Measurements from ENCODE around the gene NRXN3. TPM values are rescaled to one million over a fixed set of nuclear protein-coding genes. Genes with fewer than 3 reads are reported as not detected.

NRXN3 gene
- total and polyA plus RNA-seq, 2 donors (not counting 1 experiment from before 2014, with no cell fraction given) = 0.83 to 34.6 TPM

GRCh38 chr14:79412822-79413221 lies 1242.6 kb downstream of the NRXN3 start:
- no peak overlapping the region for H2AFZ ChIP-seq (ENCODE audit: low read length)
- DNase-seq (ENCODE audit: low read depth in 2 of 2) = no peak
- H3K36me3 ChIP-seq (ENCODE audit: control insufficient read depth, insufficient read depth, low read length) = no peaks in the 10 kb centered on the region
- H4K20me1 ChIP-seq (ENCODE audit: control insufficient read depth, extremely low read depth, insufficient read depth, low read length) = no peaks in the 10 kb centered on the region
- no peak overlapping the region for H3K4me2 ChIP-seq (ENCODE audit: extremely low read depth, insufficient read depth, low read length)
- TF ChIP-seq CTCF (conservative IDR thresholded peaks at IDR 0.05 in 1 of 2, IDR thresholded peaks at IDR 0.05 in 1 of 2; ENCODE audit: low read depth in 1 of 2, low read length in 2 of 2) = no peak
- no peak for TF ChIP-seq EZH2 (IDR thresholded peaks at IDR 0.05; ENCODE audit: low read length, missing control alignments)
- H3K9me3 ChIP-seq (ENCODE audit: control insufficient read depth, insufficient read depth, low read depth, low read length) = no peaks in the 10 kb centered on the region
- H3K79me2 ChIP-seq (ENCODE audit: control insufficient read depth, insufficient read depth, low read length) = no peaks in the 10 kb centered on the region
- no peak overlapping the region for H3K9ac ChIP-seq (ENCODE audit: insufficient read depth, low read length)
- H3K4me3 ChIP-seq (replicated peaks in 1 of 4; ENCODE audit: control extremely low read depth in 1 of 4, insufficient read depth in 1 of 4, low read depth in 3 of 4, low read length in 4 of 4) = no peak overlapping the region
- no peak overlapping the region for H3K27ac ChIP-seq (ENCODE audit: insufficient read depth, low read length)
- H3K27me3 ChIP-seq (ENCODE audit: control insufficient read depth, insufficient read depth, low read length) = no peaks in the 10 kb centered on the region
- no peaks in the 10 kb centered on the region for H3K4me1 ChIP-seq (ENCODE audit: control insufficient read depth, extremely low read depth, insufficient read depth, low read length)

- no peaks in the 10 kb centered on the region for H3K9me3 ChIP-seq (ENCODE audit: control insufficient read depth, insufficient read depth, low read depth, low read length)
- no peak overlapping the region for H3K9ac ChIP-seq (ENCODE audit: insufficient read depth, low read length)
- H3K79me2 ChIP-seq (ENCODE audit: control insufficient read depth, insufficient read depth, low read length) = no peaks in the 10 kb centered on the region
- no peak overlapping the region for H3K4me2 ChIP-seq (ENCODE audit: extremely low read depth, insufficient read depth, low read length)
- H3K27ac ChIP-seq (ENCODE audit: insufficient read depth, low read length) = no peak overlapping the region
- no peaks in the 10 kb centered on the region for H3K27me3 ChIP-seq (ENCODE audit: control insufficient read depth, insufficient read depth, low read length)
- H3K4me1 ChIP-seq (ENCODE audit: control insufficient read depth, extremely low read depth, insufficient read depth, low read length) = no peaks in the 10 kb centered on the region
- no peaks in the 10 kb centered on the region for H3K36me3 ChIP-seq (ENCODE audit: control insufficient read depth, insufficient read depth, low read length)
- no peak overlapping the region for H2AFZ ChIP-seq (ENCODE audit: low read length)
- TF ChIP-seq EZH2 (IDR thresholded peaks at IDR 0.05; ENCODE audit: low read length, missing control alignments) (no peak), CTCF (conservative IDR thresholded peaks at IDR 0.05 in 1 of 2, IDR thresholded peaks at IDR 0.05 in 1 of 2; ENCODE audit: low read depth in 1 of 2, low read length in 2 of 2) (no peak)
- DNase-seq (ENCODE audit: low read depth in 2 of 2) = no peak
- H3K4me3 ChIP-seq (replicated peaks in 1 of 4; ENCODE audit: control extremely low read depth in 1 of 4, insufficient read depth in 1 of 4, low read depth in 3 of 4, low read length in 4 of 4) = no peak overlapping the region
- H4K20me1 ChIP-seq (ENCODE audit: control insufficient read depth, extremely low read depth, insufficient read depth, low read length) = no peaks in the 10 kb centered on the region
Observed at GRCh38 chr14:79413734-79414428, 1243.7 kb downstream of the NRXN3 start.

GRCh38 chr14:79415726-79416125 lies 1245.6 kb downstream of the NRXN3 start:
- H3K36me3 ChIP-seq (ENCODE audit: control insufficient read depth, insufficient read depth, low read length) = no peaks in the 10 kb centered on the region

More at GRCh38 chr14:79415726-79416125, 1245.6 kb downstream of the NRXN3 start:
- DNase-seq (ENCODE audit: low read depth in 2 of 2) = peak; percentile 46 to 71
- H3K79me2 ChIP-seq (ENCODE audit: control insufficient read depth, insufficient read depth, low read length) = no peaks in the 10 kb centered on the region
- H3K9ac ChIP-seq (ENCODE audit: insufficient read depth, low read length) = no peak overlapping the region
- H4K20me1 ChIP-seq (ENCODE audit: control insufficient read depth, extremely low read depth, insufficient read depth, low read length) = no peaks in the 10 kb centered on the region
- H3K4me1 ChIP-seq (ENCODE audit: control insufficient read depth, extremely low read depth, insufficient read depth, low read length) = no peaks in the 10 kb centered on the region
- H3K27ac ChIP-seq (ENCODE audit: insufficient read depth, low read length) = no peak overlapping the region
- no peak overlapping the region for H3K4me3 ChIP-seq (replicated peaks in 1 of 4; ENCODE audit: control extremely low read depth in 1 of 4, insufficient read depth in 1 of 4, low read depth in 3 of 4, low read length in 4 of 4)
- TF ChIP-seq CTCF (conservative IDR thresholded peaks at IDR 0.05 in 1 of 2, IDR thresholded peaks at IDR 0.05 in 1 of 2; ENCODE audit: low read depth in 1 of 2, low read length in 2 of 2) (no peak), EZH2 (IDR thresholded peaks at IDR 0.05; ENCODE audit: low read length, missing control alignments) (no peak)
- no peak overlapping the region for H3K4me2 ChIP-seq (ENCODE audit: extremely low read depth, insufficient read depth, low read length)
- H3K9me3 ChIP-seq (ENCODE audit: control insufficient read depth, insufficient read depth, low read depth, low read length) = no peaks in the 10 kb centered on the region
- no peaks in the 10 kb centered on the region for H3K27me3 ChIP-seq (ENCODE audit: control insufficient read depth, insufficient read depth, low read length)
- H2AFZ ChIP-seq (ENCODE audit: low read length) = no peak overlapping the region

Measured in fibroblast of lung (primary cell).